HepG2 (cell line): Measurements from ENCODE around the gene BRMS1. TPM values are rescaled to one million over a fixed set of nuclear protein-coding genes. Genes with fewer than 3 reads are reported as not detected.
A peak's percentile ranks its signal among the peaks of the same experiment; 100 is the strongest.

Experiments used
- GATAD1 ChIP-seq: IDR thresholded peaks from 2 replicates; pipeline ENCODE4 v1.6.1; 2016; ENCODE audit warnings: missing genetic modification reagents, missing compliant biosample characterization
- HDAC6 ChIP-seq: fragments of 200-600 bp; sonication (generic); IDR thresholded peaks from 2 replicates; pipeline ENCODE4 v1.7.0; 2017; ENCODE audit warnings: mild to moderate bottlenecking, antibody characterized with exemption, low read length, low read depth
- HNRNPL ChIP-seq: fragments of 200-400 bp; formaldehyde crosslinking; IDR thresholded peaks from 2 replicates; pipeline ENCODE4 v1.6.1; 2017; ENCODE audit warnings: mild to moderate bottlenecking, low read depth, low read length
- KDM5B ChIP-seq: sonication (generic); formaldehyde crosslinking; IDR thresholded peaks from 2 replicates; pipeline ENCODE4 v1.4.0; 2020; ENCODE audit warnings: missing genetic modification reagents, mild to moderate bottlenecking, borderline replicate concordance
- MIER3 ChIP-seq: IDR thresholded peaks from 2 replicates; pipeline ENCODE4 v1.6.1; 2016; ENCODE audit warnings: missing compliant biosample characterization, borderline replicate concordance
- PAX8 ChIP-seq: sonication (generic); formaldehyde crosslinking; IDR thresholded peaks from 2 replicates; pipeline ENCODE4 v1.8.0; 2022; ENCODE audit warnings: mild to moderate bottlenecking, missing genetic modification reagents, borderline replicate concordance
- SIX1 ChIP-seq: sonication (generic); formaldehyde crosslinking; IDR thresholded peaks from 2 replicates; pipeline ENCODE4 v1.4.0; 2020; ENCODE audit warnings: missing genetic modification reagents, borderline replicate concordance
- SOX6 ChIP-seq, 2 experiments: fragments of 450-650 bp in 1 of 2; sonication (generic) in 1 of 2; formaldehyde crosslinking in 1 of 2; IDR thresholded peaks; 2 replicates each; pipeline versions ENCODE4 v1.4.0 to v1.6.1; 2017 to 2020; ENCODE audit warnings: antibody characterized with exemption in 1 of 2, mild to moderate bottlenecking in 1 of 2, missing genetic modification reagents in 1 of 2
- SP4 ChIP-seq: sonication (generic); formaldehyde crosslinking; IDR thresholded peaks from 2 replicates; pipeline ENCODE4 v1.8.1; 2023; ENCODE audit warnings: mild to moderate bottlenecking, missing genetic modification reagents
- SUZ12 ChIP-seq: fragments of 150-350 bp; IDR thresholded peaks from 2 replicates; pipeline ENCODE4 v1.6.1; 2014; ENCODE audit warnings: low read depth, low read length
- TEAD3 ChIP-seq: optimal IDR thresholded peaks from 2 replicates; pipeline ENCODE3; 2016; ENCODE audit warnings: borderline replicate concordance
- ZNF33B ChIP-seq: sonication (generic); formaldehyde crosslinking; IDR thresholded peaks from 2 replicates; pipeline ENCODE4 v1.5.1; 2020; ENCODE audit warnings: mild to moderate bottlenecking, missing genetic modification reagents
- ZNF354B ChIP-seq: sonication (generic); formaldehyde crosslinking; IDR thresholded peaks from 2 replicates; pipeline ENCODE4 v1.8.0; 2022; ENCODE audit warnings: mild to moderate bottlenecking, missing genetic modification reagents
- ZNF382 ChIP-seq: sonication (generic); formaldehyde crosslinking; IDR thresholded peaks from 2 replicates; pipeline ENCODE4 v1.5.0; 2020; ENCODE audit warnings: missing genetic modification reagents, mild to moderate bottlenecking, borderline replicate concordance
- ZNF484 ChIP-seq: sonication (generic); formaldehyde crosslinking; IDR thresholded peaks from 2 replicates; pipeline ENCODE4 v1.5.1; 2020; ENCODE audit warnings: mild to moderate bottlenecking, low read depth, missing genetic modification reagents, borderline replicate concordance
- ZNF567 ChIP-seq: sonication (generic); formaldehyde crosslinking; IDR thresholded peaks from 2 replicates; pipeline ENCODE4 v1.8.1; 2023; ENCODE audit warnings: mild to moderate bottlenecking, missing genetic modification reagents, borderline replicate concordance
- ZNF782 ChIP-seq: sonication (generic); formaldehyde crosslinking; IDR thresholded peaks from 2 replicates; pipeline ENCODE4 v1.4.0; 2020; ENCODE audit warnings: missing genetic modification reagents, mild to moderate bottlenecking, borderline replicate concordance
- ZNF816 ChIP-seq: sonication (generic); formaldehyde crosslinking; IDR thresholded peaks from 2 replicates; pipeline ENCODE4 v1.8.0; 2022; ENCODE audit warnings: missing genetic modification reagents, mild to moderate bottlenecking, borderline replicate concordance
- ZSCAN29 ChIP-seq: sonication (generic); formaldehyde crosslinking; conservative IDR thresholded peaks from 2 replicates; pipeline ENCODE4 v1.4.0; 2020; ENCODE audit warnings: mild to moderate bottlenecking, missing genetic modification reagents
- polyA plus RNA-seq, 8 experiments: library from polyadenylated mRNA; depleted of rRNA in 3 of 8; stranded (reverse) in 7 of 8; unstranded in 1 of 8; fragments of >200 nt; fragmentation: Illumina TruSeq in 4 of 8; extraction: Trizol in 4 of 8; gene quantifications; 2 replicates each; pipeline versions ENCODE4 v1.2.1 to v1.2.3, GENCODE V29; 2011 to 2016; ENCODE audit warnings: low read depth in 4 of 8, missing spikeins in 1 of 8, mixed read lengths in 1 of 8; ENCODE audit not compliant: insufficient read depth in 1 of 8
- total RNA-seq, 5 experiments: library from RNA; depleted of rRNA; stranded (reverse); fragments of >200 nt; fragmentation: Illumina TruSeq; extraction: Trizol; gene quantifications; 2 replicates each; pipeline ENCODE4 v1.2.3, GENCODE V29; 2016; ENCODE audit warnings: low read depth in 1 of 5
- TF ChIP-seq, protein P1 (sequence below): sonication (generic); formaldehyde crosslinking; IDR thresholded peaks from 2 replicates; pipeline ENCODE4 v1.4.0; 2020; ENCODE audit warnings: mild to moderate bottlenecking, missing genetic modification reagents
- TF ChIP-seq, protein P2 (sequence below): sonication (generic); formaldehyde crosslinking; IDR thresholded peaks from 2 replicates; pipeline ENCODE4 v1.4.0; 2020; ENCODE audit warnings: missing genetic modification reagents
- TF ChIP-seq, protein P3 (sequence below): sonication (generic); formaldehyde crosslinking; IDR thresholded peaks from 2 replicates; pipeline ENCODE4 v1.4.0; 2020; ENCODE audit warnings: mild to moderate bottlenecking, missing genetic modification reagents
- TF ChIP-seq, protein P4 (sequence below): sonication (generic); formaldehyde crosslinking; IDR thresholded peaks from 2 replicates; pipeline ENCODE4 v1.4.0; 2020; ENCODE audit warnings: missing genetic modification reagents

The BRMS1 gene
- total and polyA plus RNA-seq, 2 of the 13 experiments (the other 11 are each of a cell fraction or from before 2014, with no cell fraction given), result 15.8 to 55.7 TPM

DNA sequence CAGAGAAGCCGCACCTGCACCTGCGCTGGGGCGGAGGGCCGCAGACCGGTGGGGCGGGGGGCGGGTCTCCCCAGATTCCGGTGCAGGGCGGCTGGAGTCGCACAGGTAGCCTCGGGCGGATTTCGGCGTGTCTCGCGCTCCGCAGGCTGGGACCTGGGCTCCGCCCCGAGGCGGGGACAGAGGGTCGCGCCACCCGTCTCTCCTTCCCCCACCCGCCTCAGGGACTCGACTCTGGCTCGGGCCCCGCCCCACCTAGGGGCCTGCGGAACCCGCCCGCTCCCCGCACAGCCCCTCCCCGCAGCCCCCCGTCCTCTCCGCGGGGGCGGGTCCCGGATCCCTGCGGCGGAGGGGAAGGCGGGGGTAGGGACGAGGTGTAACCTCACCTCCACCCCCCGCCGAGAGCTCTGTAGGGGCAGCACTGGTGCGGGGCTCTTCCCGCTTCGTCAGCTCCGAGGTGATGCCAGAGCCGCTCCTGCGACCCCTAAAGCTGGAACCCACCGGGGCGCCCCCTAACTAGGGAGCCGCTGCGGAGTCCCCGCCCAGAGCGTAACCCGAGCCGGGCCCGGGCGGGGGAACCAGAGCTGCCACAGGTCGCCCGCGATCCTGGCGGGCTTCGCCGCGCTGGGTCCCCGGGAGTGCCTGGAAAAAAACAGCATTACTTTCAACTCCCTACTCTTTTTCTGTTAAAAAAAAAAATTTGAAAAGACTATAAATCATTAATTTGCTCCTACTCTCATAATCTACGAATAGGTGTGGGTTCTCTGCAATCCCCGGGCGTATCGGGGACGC is 26.9 kb upstream of the BRMS1 start, which contains the start of gene SLC29A2 (continued):
- TF ChIP-seq SIX1 (CRISPR knock-in tag) (peak; percentile 87; the same call in 1 of the 2 replicates), ZNF782 (CRISPR knock-in tag) (no peak), ZNF567 (CRISPR knock-in tag) (no peak), SUZ12 (no peak), ZNF484 (CRISPR knock-in tag) (no peak), KDM5B (no peak), SOX6 (IDR thresholded peaks at IDR 0.05) (no peak), SOX6 (CRISPR knock-in tag; IDR thresholded peaks at IDR 0.05) (peak; percentile 22; the same call in 1 of the 2 replicates), GATAD1 (CRISPR knock-in tag) (no peak), TEAD3 (CRISPR knock-in tag) (no peak), PAX8 (CRISPR knock-in tag) (no peak), ZNF382 (CRISPR knock-in tag) (no peak), HNRNPL (no peak), ZNF816 (CRISPR knock-in tag) (no peak), ZNF33B (CRISPR knock-in tag) (no peak), ZSCAN29 (CRISPR knock-in tag) (no peak), ZNF354B (CRISPR knock-in tag) (no peak), SP4 (CRISPR knock-in tag) (no peak), HDAC6 (no peak), MIER3 (CRISPR knock-in tag) (0 out of 2 replicates have a peak, but pooled peaks have one; percentile 20)
- TF ChIP-seq, protein P1, sequence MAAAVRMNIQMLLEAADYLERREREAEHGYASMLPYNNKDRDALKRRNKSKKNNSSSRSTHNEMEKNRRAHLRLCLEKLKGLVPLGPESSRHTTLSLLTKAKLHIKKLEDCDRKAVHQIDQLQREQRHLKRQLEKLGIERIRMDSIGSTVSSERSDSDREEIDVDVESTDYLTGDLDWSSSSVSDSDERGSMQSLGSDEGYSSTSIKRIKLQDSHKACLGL (CRISPR knock-in tag), result no peak
- TF ChIP-seq, protein P2, sequence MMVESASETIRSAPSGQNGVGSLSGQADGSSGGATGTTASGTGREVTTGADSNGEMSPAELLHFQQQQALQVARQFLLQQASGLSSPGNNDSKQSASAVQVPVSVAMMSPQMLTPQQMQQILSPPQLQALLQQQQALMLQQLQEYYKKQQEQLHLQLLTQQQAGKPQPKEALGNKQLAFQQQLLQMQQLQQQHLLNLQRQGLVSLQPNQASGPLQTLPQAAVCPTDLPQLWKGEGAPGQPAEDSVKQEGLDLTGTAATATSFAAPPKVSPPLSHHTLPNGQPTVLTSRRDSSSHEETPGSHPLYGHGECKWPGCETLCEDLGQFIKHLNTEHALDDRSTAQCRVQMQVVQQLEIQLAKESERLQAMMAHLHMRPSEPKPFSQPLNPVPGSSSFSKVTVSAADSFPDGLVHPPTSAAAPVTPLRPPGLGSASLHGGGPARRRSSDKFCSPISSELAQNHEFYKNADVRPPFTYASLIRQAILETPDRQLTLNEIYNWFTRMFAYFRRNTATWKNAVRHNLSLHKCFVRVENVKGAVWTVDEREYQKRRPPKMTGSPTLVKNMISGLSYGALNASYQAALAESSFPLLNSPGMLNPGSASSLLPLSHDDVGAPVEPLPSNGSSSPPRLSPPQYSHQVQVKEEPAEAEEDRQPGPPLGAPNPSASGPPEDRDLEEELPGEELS, result no peak
- TF ChIP-seq, protein P3, sequence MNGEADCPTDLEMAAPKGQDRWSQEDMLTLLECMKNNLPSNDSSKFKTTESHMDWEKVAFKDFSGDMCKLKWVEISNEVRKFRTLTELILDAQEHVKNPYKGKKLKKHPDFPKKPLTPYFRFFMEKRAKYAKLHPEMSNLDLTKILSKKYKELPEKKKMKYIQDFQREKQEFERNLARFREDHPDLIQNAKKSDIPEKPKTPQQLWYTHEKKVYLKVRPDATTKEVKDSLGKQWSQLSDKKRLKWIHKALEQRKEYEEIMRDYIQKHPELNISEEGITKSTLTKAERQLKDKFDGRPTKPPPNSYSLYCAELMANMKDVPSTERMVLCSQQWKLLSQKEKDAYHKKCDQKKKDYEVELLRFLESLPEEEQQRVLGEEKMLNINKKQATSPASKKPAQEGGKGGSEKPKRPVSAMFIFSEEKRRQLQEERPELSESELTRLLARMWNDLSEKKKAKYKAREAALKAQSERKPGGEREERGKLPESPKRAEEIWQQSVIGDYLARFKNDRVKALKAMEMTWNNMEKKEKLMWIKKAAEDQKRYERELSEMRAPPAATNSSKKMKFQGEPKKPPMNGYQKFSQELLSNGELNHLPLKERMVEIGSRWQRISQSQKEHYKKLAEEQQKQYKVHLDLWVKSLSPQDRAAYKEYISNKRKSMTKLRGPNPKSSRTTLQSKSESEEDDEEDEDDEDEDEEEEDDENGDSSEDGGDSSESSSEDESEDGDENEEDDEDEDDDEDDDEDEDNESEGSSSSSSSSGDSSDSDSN (CRISPR knock-in tag), result 0 out of 2 replicates have a peak, but pooled peaks have one; percentile 26
- TF ChIP-seq, protein P4, sequence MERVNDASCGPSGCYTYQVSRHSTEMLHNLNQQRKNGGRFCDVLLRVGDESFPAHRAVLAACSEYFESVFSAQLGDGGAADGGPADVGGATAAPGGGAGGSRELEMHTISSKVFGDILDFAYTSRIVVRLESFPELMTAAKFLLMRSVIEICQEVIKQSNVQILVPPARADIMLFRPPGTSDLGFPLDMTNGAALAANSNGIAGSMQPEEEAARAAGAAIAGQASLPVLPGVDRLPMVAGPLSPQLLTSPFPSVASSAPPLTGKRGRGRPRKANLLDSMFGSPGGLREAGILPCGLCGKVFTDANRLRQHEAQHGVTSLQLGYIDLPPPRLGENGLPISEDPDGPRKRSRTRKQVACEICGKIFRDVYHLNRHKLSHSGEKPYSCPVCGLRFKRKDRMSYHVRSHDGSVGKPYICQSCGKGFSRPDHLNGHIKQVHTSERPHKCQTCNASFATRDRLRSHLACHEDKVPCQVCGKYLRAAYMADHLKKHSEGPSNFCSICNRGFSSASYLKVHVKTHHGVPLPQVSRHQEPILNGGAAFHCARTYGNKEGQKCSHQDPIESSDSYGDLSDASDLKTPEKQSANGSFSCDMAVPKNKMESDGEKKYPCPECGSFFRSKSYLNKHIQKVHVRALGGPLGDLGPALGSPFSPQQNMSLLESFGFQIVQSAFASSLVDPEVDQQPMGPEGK (CRISPR knock-in tag), result peak; percentile 83
